HepG2 (cell line): Measurements from ENCODE around the gene RCOR1. TPM values are rescaled to one million over a fixed set of nuclear protein-coding genes. Genes with fewer than 3 reads are reported as not detected.
A peak's percentile ranks its signal among the peaks of the same experiment; 100 is the strongest.

ENCODE experiments used
- AGO1 ChIP-seq: fragments of 200-400 bp; formaldehyde crosslinking; IDR thresholded peaks from 2 replicates; pipeline ENCODE4 v1.6.1; 2017; ENCODE audit warnings: mild to moderate bottlenecking, low read depth, low read length, moderate library complexity; ENCODE audit not compliant: poor library complexity, severe bottlenecking
- AHR ChIP-seq: IDR thresholded peaks from 2 replicates; pipeline ENCODE4 v1.6.1; 2018; ENCODE audit warnings: missing genetic modification reagents, missing compliant biosample characterization
- ATF7-NPFF ChIP-seq: sonication (generic); formaldehyde crosslinking; IDR thresholded peaks from 2 replicates; pipeline ENCODE4 v1.8.1; 2023; ENCODE audit warnings: mild to moderate bottlenecking, low read depth, missing genetic modification reagents, moderate library complexity
- ATRX ChIP-seq: sonication (generic); formaldehyde crosslinking; IDR thresholded peaks from 2 replicates; pipeline ENCODE4 v1.4.0; 2020; ENCODE audit warnings: missing genetic modification reagents, borderline replicate concordance
- BRF2 ChIP-seq: sonication (generic); formaldehyde crosslinking; IDR thresholded peaks from 2 replicates; pipeline ENCODE4 v1.8.1; 2022; ENCODE audit warnings: mild to moderate bottlenecking, missing genetic modification reagents
- EEA1 ChIP-seq: sonication (generic); formaldehyde crosslinking; IDR thresholded peaks from 2 replicates; pipeline ENCODE4 v1.5.1; 2020; ENCODE audit warnings: mild to moderate bottlenecking, missing genetic modification reagents, borderline replicate concordance
- ERF ChIP-seq: IDR thresholded peaks from 2 replicates; pipeline ENCODE4 v1.6.1; 2018; ENCODE audit warnings: missing biosample characterization, missing genetic modification reagents
- ETV6 ChIP-seq: sonication (generic); formaldehyde crosslinking; conservative IDR thresholded peaks from 2 replicates; pipeline ENCODE4 v1.4.0; 2020; ENCODE audit warnings: missing genetic modification reagents
- FOSL2 ChIP-seq: sonication (generic); formaldehyde crosslinking; IDR thresholded peaks from 2 replicates; pipeline ENCODE4 v1.4.0; 2020; ENCODE audit warnings: missing genetic modification reagents
- HOXA9 ChIP-seq: sonication (generic); formaldehyde crosslinking; IDR thresholded peaks from 2 replicates; pipeline ENCODE4 v1.8.1; 2022; ENCODE audit warnings: missing genetic modification reagents, mild to moderate bottlenecking, moderate library complexity, borderline replicate concordance
- HOXD1 ChIP-seq: sonication (generic); formaldehyde crosslinking; IDR thresholded peaks from 2 replicates; pipeline ENCODE4 v1.5.0; 2020; ENCODE audit warnings: missing genetic modification reagents
- ISL2 ChIP-seq: sonication (generic); formaldehyde crosslinking; IDR thresholded peaks from 2 replicates; pipeline ENCODE4 v1.5.0; 2020; ENCODE audit warnings: missing genetic modification reagents
- KLF13 ChIP-seq: sonication (generic); formaldehyde crosslinking; IDR thresholded peaks from 2 replicates; pipeline ENCODE4 v1.4.0; 2020; ENCODE audit warnings: mild to moderate bottlenecking, missing genetic modification reagents
- MED8 ChIP-seq: sonication (generic); formaldehyde crosslinking; IDR thresholded peaks from 2 replicates; pipeline ENCODE4 v1.8.1; 2023; ENCODE audit warnings: mild to moderate bottlenecking, missing genetic modification reagents; ENCODE audit not compliant: insufficient replicate concordance
- NPAS2 ChIP-seq: sonication (generic); formaldehyde crosslinking; IDR thresholded peaks from 2 replicates; pipeline ENCODE4 v1.8.0; 2022; ENCODE audit warnings: mild to moderate bottlenecking, missing genetic modification reagents, borderline replicate concordance
- SAFB2 ChIP-seq: sonication (generic); formaldehyde crosslinking; IDR thresholded peaks from 2 replicates; pipeline ENCODE4 v1.5.1; 2020; ENCODE audit warnings: missing genetic modification reagents, low read depth, mild to moderate bottlenecking, borderline replicate concordance
- SMAD1 ChIP-seq: sonication (generic); formaldehyde crosslinking; IDR thresholded peaks from 2 replicates; pipeline ENCODE4 v1.4.0; 2020; ENCODE audit warnings: missing genetic modification reagents, low read depth, mild to moderate bottlenecking, borderline replicate concordance
- SRY ChIP-seq: sonication (generic); formaldehyde crosslinking; IDR thresholded peaks from 2 replicates; pipeline ENCODE4 v1.8.0; 2022; ENCODE audit warnings: mild to moderate bottlenecking, missing genetic modification reagents
- TAF15 ChIP-seq: fragments of 200-400 bp; formaldehyde crosslinking; IDR thresholded peaks from one replicate; pipeline ENCODE4 v1.6.1; 2018; ENCODE audit warnings: mild to moderate bottlenecking, low read depth, low read length; ENCODE audit not compliant: poor library complexity, severe bottlenecking
- ZNF275 ChIP-seq: sonication (generic); formaldehyde crosslinking; IDR thresholded peaks from 2 replicates; pipeline ENCODE4 v1.8.0; 2022; ENCODE audit warnings: missing genetic modification reagents, mild to moderate bottlenecking, inconsistent platforms, borderline replicate concordance
- ZNF512B ChIP-seq: sonication (generic); formaldehyde crosslinking; IDR thresholded peaks from 2 replicates; pipeline ENCODE4 v1.5.1; 2020; ENCODE audit warnings: missing genetic modification reagents, mild to moderate bottlenecking, borderline replicate concordance
- ZNF616 ChIP-seq: sonication (generic); formaldehyde crosslinking; IDR thresholded peaks from 2 replicates; pipeline ENCODE4 v1.5.0; 2020; ENCODE audit warnings: low read depth, mild to moderate bottlenecking, missing genetic modification reagents
- ZNF784 ChIP-seq: sonication (generic); formaldehyde crosslinking; IDR thresholded peaks from 2 replicates; pipeline ENCODE4 v1.5.1; 2020; ENCODE audit warnings: missing genetic modification reagents, mild to moderate bottlenecking, borderline replicate concordance
- polyA plus RNA-seq, 8 experiments: library from polyadenylated mRNA; depleted of rRNA in 3 of 8; stranded (reverse) in 7 of 8; unstranded in 1 of 8; fragments of >200 nt; fragmentation: Illumina TruSeq in 4 of 8; extraction: Trizol in 4 of 8; gene quantifications; 2 replicates each; pipeline versions ENCODE4 v1.2.1 to v1.2.3, GENCODE V29; 2011 to 2016; ENCODE audit warnings: low read depth in 4 of 8, missing spikeins in 1 of 8, mixed read lengths in 1 of 8; ENCODE audit not compliant: insufficient read depth in 1 of 8
- total RNA-seq, 5 experiments: library from RNA; depleted of rRNA; stranded (reverse); fragments of >200 nt; fragmentation: Illumina TruSeq; extraction: Trizol; gene quantifications; 2 replicates each; pipeline ENCODE4 v1.2.3, GENCODE V29; 2016; ENCODE audit warnings: low read depth in 1 of 5

Gene RCOR1
- total and polyA plus RNA-seq, 2 of the 13 experiments (the other 11 are each of a cell fraction or from before 2014, with no cell fraction given), result 10.2 to 11.1 TPM

GRCh38 chr14:102776761-102777710, 184.6 kb downstream of the RCOR1 start, which contains the start of gene TRAF3 (continued):
- TF ChIP-seq ATRX (CRISPR knock-in tag) (no peak), ZNF784 (CRISPR knock-in tag) (no peak), SRY (CRISPR knock-in tag) (no peak), ATF7-NPFF (CRISPR knock-in tag) (no peak), SAFB2 (CRISPR knock-in tag) (peak; percentile 47; the same call in 1 of the 2 replicates), FOSL2 (CRISPR knock-in tag) (no peak), KLF13 (CRISPR knock-in tag) (no peak), EEA1 (CRISPR knock-in tag) (no peak), ZNF512B (CRISPR knock-in tag) (0 out of 2 replicates have a peak, but pooled peaks have one; percentile 73), AHR (CRISPR knock-in tag) (no peak), NPAS2 (CRISPR knock-in tag) (no peak), ETV6 (CRISPR knock-in tag) (no peak), HOXD1 (CRISPR knock-in tag) (no peak), BRF2 (CRISPR knock-in tag) (no peak), MED8 (CRISPR knock-in tag) (peak; percentile 28), ZNF616 (CRISPR knock-in tag) (0 out of 2 replicates have a peak, but pooled peaks have one; percentile 5), TAF15 (no peak), ERF (CRISPR knock-in tag) (no peak), ZNF275 (CRISPR knock-in tag) (no peak), ISL2 (CRISPR knock-in tag) (no peak), AGO1 (no peak), SMAD1 (CRISPR knock-in tag) (no peak), HOXA9 (CRISPR knock-in tag) (no peak)
